ENCODE measurements around the gene VIM. TPM values are rescaled to one million over a fixed set of nuclear protein-coding genes. Genes with fewer than 3 reads are reported as not detected.
A peak's percentile ranks its signal among the peaks of the same experiment; 100 is the strongest.

The VIM gene
- total and polyA plus RNA-seq, 5 donors from 2014 or later = 430 to 1,005 (median 491) TPM

GRCh38 chr10:17210361-17210760 is 17.7 kb upstream of the VIM start:
- no peaks in the 10 kb centered on the region for H3K9me3 Mint-ChIP-seq
- Histone ChIP-seq H3K27me3 (ENCODE audit: control insufficient read depth, insufficient read depth, low read length) (no peaks in the 10 kb centered on the region), H3K4me3 (ENCODE audit: low read depth, low read length) (no peak overlapping the region), H3K9me3 (ENCODE audit: control insufficient read depth in 2 of 2, low read length in 2 of 2) (no peaks in the 10 kb centered on the region), H3K27ac (ENCODE audit: insufficient read depth, low read length, poor library complexity, severe bottlenecking) (no peak overlapping the region), H3K4me1 (ENCODE audit: control insufficient read depth, insufficient read depth, low read length, poor library complexity, severe bottlenecking) (peaks cover 19% of the 10 kb centered on the region), H3K36me3 (ENCODE audit: control insufficient read depth, insufficient read depth, low read length) (peaks cover 6% of the 10 kb centered on the region)
- no peaks in the 10 kb centered on the region for H3K27me3 Mint-ChIP-seq
- H3K27ac Mint-ChIP-seq = peak overlapping the region in 1 of 3 donors; percentile 80
- H3K4me3 Mint-ChIP-seq = no peak overlapping the region
- ATAC-seq (ENCODE audit: low read depth in 2 of 2) (no peak), DNase-seq (no peak)
- peaks cover 6% of the 10 kb centered on the region for H3K36me3 Mint-ChIP-seq
- peaks cover 7 to 25% (median 16%) of the 10 kb centered on the region in 4 donors for H3K4me1 Mint-ChIP-seq

- H3K4me1 ChIP-seq (ENCODE audit: control insufficient read depth, insufficient read depth, low read length, poor library complexity, severe bottlenecking) = peaks cover 16% of the 10 kb centered on the region
- H3K36me3 ChIP-seq (ENCODE audit: control insufficient read depth, insufficient read depth, low read length) = peaks cover 6% of the 10 kb centered on the region
- no peaks in the 10 kb centered on the region for H3K27me3 Mint-ChIP-seq
- peaks cover 10 to 27% (median 12%) of the 10 kb centered on the region in 4 donors for H3K4me1 Mint-ChIP-seq
- ATAC-seq (ENCODE audit: low read depth in 2 of 2) = no peak
- no peak overlapping the region for H3K4me3 Mint-ChIP-seq
- peak overlapping the region in 2 of 3 donors; percentile 41 to 85 for H3K27ac Mint-ChIP-seq
- H3K9me3 Mint-ChIP-seq = no peaks in the 10 kb centered on the region
- H3K27ac ChIP-seq (ENCODE audit: insufficient read depth, low read length, poor library complexity, severe bottlenecking) = no peak overlapping the region
- peaks cover 8% of the 10 kb centered on the region for H3K36me3 Mint-ChIP-seq
- H3K9me3 ChIP-seq (ENCODE audit: control insufficient read depth in 2 of 2, low read length in 2 of 2) = no peaks in the 10 kb centered on the region
- no peak overlapping the region for H3K4me3 ChIP-seq (ENCODE audit: low read depth, low read length)
- H3K27me3 ChIP-seq (ENCODE audit: control insufficient read depth, insufficient read depth, low read length) = no peaks in the 10 kb centered on the region
- DNase-seq = no peak
Observed at GRCh38 chr10:17212802-17213221, 15.2 kb upstream of the VIM start.

- Mint-ChIP-seq H3K27me3 (no peaks in the 10 kb centered on the region), H3K36me3 (peaks cover 12% of the 10 kb centered on the region), H3K9me3 (no peaks in the 10 kb centered on the region), H3K4me1 (peaks cover 10 to 27% (median 12%) of the 10 kb centered on the region in 4 donors), H3K27ac (no peak overlapping the region), H3K4me3 (no peak overlapping the region)
- Histone ChIP-seq H3K9me3 (ENCODE audit: control insufficient read depth in 2 of 2, low read length in 2 of 2) (no peaks in the 10 kb centered on the region), H3K4me3 (ENCODE audit: low read depth, low read length) (no peak overlapping the region), H3K4me1 (ENCODE audit: control insufficient read depth, insufficient read depth, low read length, poor library complexity, severe bottlenecking) (peaks cover 16% of the 10 kb centered on the region), H3K27me3 (ENCODE audit: control insufficient read depth, insufficient read depth, low read length) (no peaks in the 10 kb centered on the region), H3K27ac (ENCODE audit: insufficient read depth, low read length, poor library complexity, severe bottlenecking) (no peak overlapping the region), H3K36me3 (ENCODE audit: control insufficient read depth, insufficient read depth, low read length) (peaks cover 9% of the 10 kb centered on the region)
- ATAC-seq (ENCODE audit: low read depth in 2 of 2) = no peak
- no peak for DNase-seq
Observed at GRCh38 chr10:17213646-17214349, 14.2 kb upstream of the VIM start.

GRCh38 chr10:17214526-17214925 is 13.5 kb upstream of the VIM start:
- no peaks in the 10 kb centered on the region for H3K27me3 Mint-ChIP-seq
- Histone ChIP-seq H3K4me1 (ENCODE audit: control insufficient read depth, insufficient read depth, low read length, poor library complexity, severe bottlenecking) (peaks cover 16% of the 10 kb centered on the region), H3K27me3 (ENCODE audit: control insufficient read depth, insufficient read depth, low read length) (no peaks in the 10 kb centered on the region), H3K4me3 (ENCODE audit: low read depth, low read length) (no peak overlapping the region), H3K27ac (ENCODE audit: insufficient read depth, low read length, poor library complexity, severe bottlenecking) (no peak overlapping the region), H3K36me3 (ENCODE audit: control insufficient read depth, insufficient read depth, low read length) (peaks cover 9% of the 10 kb centered on the region), H3K9me3 (ENCODE audit: control insufficient read depth in 2 of 2, low read length in 2 of 2) (no peaks in the 10 kb centered on the region)
- peaks cover 12% of the 10 kb centered on the region for H3K36me3 Mint-ChIP-seq
- H3K4me3 Mint-ChIP-seq = no peak overlapping the region
- DNase-seq (no peak), ATAC-seq (ENCODE audit: low read depth in 2 of 2) (no peak)
- H3K27ac Mint-ChIP-seq = no peak overlapping the region
- H3K4me1 Mint-ChIP-seq = peaks cover 11 to 22% (median 14%) of the 10 kb centered on the region in 4 donors
- H3K9me3 Mint-ChIP-seq = no peaks in the 10 kb centered on the region

- Histone ChIP-seq H3K27ac (ENCODE audit: insufficient read depth, low read length, poor library complexity, severe bottlenecking) (peak overlapping the region; percentile 60), H3K4me3 (ENCODE audit: low read depth, low read length) (no peak overlapping the region), H3K4me1 (ENCODE audit: control insufficient read depth, insufficient read depth, low read length, poor library complexity, severe bottlenecking) (peaks cover 16% of the 10 kb centered on the region), H3K36me3 (ENCODE audit: control insufficient read depth, insufficient read depth, low read length) (peaks cover 9% of the 10 kb centered on the region), H3K9me3 (ENCODE audit: control insufficient read depth in 2 of 2, low read length in 2 of 2) (no peaks in the 10 kb centered on the region), H3K27me3 (ENCODE audit: control insufficient read depth, insufficient read depth, low read length) (no peaks in the 10 kb centered on the region)
- no peak for ATAC-seq (ENCODE audit: low read depth in 2 of 2)
- no peak for DNase-seq
- Mint-ChIP-seq H3K4me3 (no peak overlapping the region), H3K9me3 (no peaks in the 10 kb centered on the region), H3K36me3 (peaks cover 12% of the 10 kb centered on the region), H3K27me3 (no peaks in the 10 kb centered on the region), H3K4me1 (peaks cover 12 to 22% (median 14%) of the 10 kb centered on the region in 4 donors), H3K27ac (no peak overlapping the region)
Observed at GRCh38 chr10:17214971-17215781, 12.9 kb upstream of the VIM start.

- H3K4me1 Mint-ChIP-seq = peaks cover 12 to 24% (median 14%) of the 10 kb centered on the region in 4 donors
- no peak overlapping the region for H3K4me3 Mint-ChIP-seq
Observed at GRCh38 chr10:17215782-17216122, 12.3 kb upstream of the VIM start.

GRCh38 chr10:17216217-17216900 is 11.7 kb upstream of the VIM start:
- H3K9me3 ChIP-seq (ENCODE audit: control insufficient read depth in 2 of 2, low read length in 2 of 2) = no peaks in the 10 kb centered on the region
- H3K4me3 ChIP-seq (ENCODE audit: low read depth, low read length) = no peak overlapping the region
- no peaks in the 10 kb centered on the region for H3K27me3 Mint-ChIP-seq
- no peaks in the 10 kb centered on the region for H3K27me3 ChIP-seq (ENCODE audit: control insufficient read depth, insufficient read depth, low read length)
- H3K27ac Mint-ChIP-seq = peak overlapping the region; percentile 53 to 82 (median 68)
- DNase-seq (peak; percentile 13 to 88 (median 31)), ATAC-seq (ENCODE audit: low read depth in 2 of 2) (peak; percentile 97)
- H3K4me3 Mint-ChIP-seq = peak overlapping the region in 1 of 4 donors; percentile 32
- peaks cover 9% of the 10 kb centered on the region for H3K36me3 ChIP-seq (ENCODE audit: control insufficient read depth, insufficient read depth, low read length)
- H3K4me1 Mint-ChIP-seq = peaks cover 13 to 29% (median 18%) of the 10 kb centered on the region in 4 donors
- H3K4me1 ChIP-seq (ENCODE audit: control insufficient read depth, insufficient read depth, low read length, poor library complexity, severe bottlenecking) = peaks cover 16% of the 10 kb centered on the region
- no peaks in the 10 kb centered on the region for H3K9me3 Mint-ChIP-seq
- peaks cover 12% of the 10 kb centered on the region for H3K36me3 Mint-ChIP-seq
- H3K27ac ChIP-seq (ENCODE audit: insufficient read depth, low read length, poor library complexity, severe bottlenecking) = peak overlapping the region; percentile 72

More at GRCh38 chr10:17215782-17216122, 12.3 kb upstream of the VIM start:
- H3K9me3 Mint-ChIP-seq = no peaks in the 10 kb centered on the region
- peak overlapping the region; percentile 53 to 82 (median 68) for H3K27ac Mint-ChIP-seq
- peaks cover 16% of the 10 kb centered on the region for H3K4me1 ChIP-seq (ENCODE audit: control insufficient read depth, insufficient read depth, low read length, poor library complexity, severe bottlenecking)
- H3K4me3 ChIP-seq (ENCODE audit: low read depth, low read length) = no peak overlapping the region
- no peaks in the 10 kb centered on the region for H3K27me3 Mint-ChIP-seq
- peak overlapping the region; percentile 60 for H3K27ac ChIP-seq (ENCODE audit: insufficient read depth, low read length, poor library complexity, severe bottlenecking)
- H3K36me3 Mint-ChIP-seq = peaks cover 12% of the 10 kb centered on the region
- H3K36me3 ChIP-seq (ENCODE audit: control insufficient read depth, insufficient read depth, low read length) = peaks cover 9% of the 10 kb centered on the region
- DNase-seq (no peak), ATAC-seq (ENCODE audit: low read depth in 2 of 2) (no peak)
- H3K27me3 ChIP-seq (ENCODE audit: control insufficient read depth, insufficient read depth, low read length) = no peaks in the 10 kb centered on the region
- H3K9me3 ChIP-seq (ENCODE audit: control insufficient read depth in 2 of 2, low read length in 2 of 2) = no peaks in the 10 kb centered on the region

Data from CD4-positive, CD25-positive, alpha-beta regulatory T cell (primary cell).